Stimulated activated CD8-positive, alpha-beta memory T cell treated with anti-CD3 and anti-CD28 coated beads, Interleukin-7, amount 100 ng/mL, for 1 hour (primary cell): ENCODE data around the gene VSIG8.

ENCODE experiments used
- DNase-seq, 2 donors: peaks; one replicate each; pipeline ENCODE4 v3.0.0-alpha.2; 2020; ENCODE audit warnings: low read depth in 2 of 2

VSIG8 gene

GRCh38 chr1:159884296-159884695, 21.8 kb upstream of the VSIG8 start:
- no peak for DNase-seq

DNA sequence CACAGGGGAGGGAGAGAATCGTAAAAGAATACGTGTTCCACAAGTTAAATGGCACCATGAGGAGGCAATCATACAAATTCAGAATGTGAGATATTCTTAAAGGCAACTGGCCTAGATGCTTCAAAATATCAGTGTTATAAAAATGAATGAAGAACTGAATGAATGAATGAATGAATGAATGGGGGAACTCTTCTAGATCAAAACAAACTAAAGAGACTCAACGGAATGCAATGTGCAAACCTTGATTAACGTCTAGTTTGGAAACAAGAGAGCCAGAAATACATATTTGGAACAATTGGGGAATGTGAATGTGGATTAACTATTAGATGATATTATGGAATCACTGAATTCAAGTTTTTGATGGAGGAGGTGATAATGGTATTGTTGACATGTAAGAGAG, 20.7 kb upstream of the VSIG8 start:
- no peak for DNase-seq

GRCh38 chr1:159882527-159882862, 20.0 kb upstream of the VSIG8 start:
- no peak for DNase-seq

GRCh38 chr1:159881622-159882526, 19.4 kb upstream of the VSIG8 start:
- DNase-seq = no peak

- DNase-seq = no peak
Measured at GRCh38 chr1:159880430-159880829, 18.0 kb upstream of the VSIG8 start.

DNA sequence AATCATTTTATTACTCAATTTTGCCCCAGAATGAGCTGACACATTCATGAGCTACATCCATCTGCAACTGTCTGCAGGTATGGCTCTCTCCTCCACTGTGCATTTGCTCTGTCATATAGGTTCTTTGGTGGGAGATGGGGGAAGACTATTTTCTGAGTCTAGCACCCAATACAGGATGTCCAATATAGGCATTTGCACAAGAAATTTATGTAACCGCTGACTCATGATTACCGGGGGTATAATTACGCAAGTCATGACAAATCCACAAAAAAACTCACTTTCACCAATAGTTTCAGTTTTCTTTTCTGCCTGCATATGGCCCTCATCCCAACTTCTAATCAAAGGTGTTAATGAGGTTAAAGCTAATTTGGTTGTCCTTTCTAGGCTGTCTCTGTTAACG, 17.5 kb upstream of the VSIG8 start:
- DNase-seq = no peak

DNA sequence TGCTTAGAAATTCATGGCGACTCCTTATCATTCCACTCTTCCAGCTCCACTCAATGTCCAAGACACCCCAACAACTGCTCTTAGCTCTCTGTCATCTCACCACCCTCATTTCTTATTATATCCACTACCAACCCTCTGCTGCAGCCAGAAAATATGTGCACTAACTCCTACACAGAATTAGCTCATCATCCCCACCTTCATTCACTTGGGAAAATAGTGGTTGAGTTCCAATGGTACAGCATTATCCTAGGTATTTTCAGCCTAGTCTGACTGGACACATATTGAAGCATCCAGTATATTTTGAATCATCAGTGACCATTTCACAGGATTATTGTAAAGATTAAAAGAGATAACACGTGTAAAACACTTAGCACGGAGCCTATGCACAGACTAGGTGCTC, 16.7 kb upstream of the VSIG8 start:
- DNase-seq = no peak

- DNase-seq = no peak
Measured at GRCh38 chr1:159877695-159878444, 15.4 kb upstream of the VSIG8 start.

DNA sequence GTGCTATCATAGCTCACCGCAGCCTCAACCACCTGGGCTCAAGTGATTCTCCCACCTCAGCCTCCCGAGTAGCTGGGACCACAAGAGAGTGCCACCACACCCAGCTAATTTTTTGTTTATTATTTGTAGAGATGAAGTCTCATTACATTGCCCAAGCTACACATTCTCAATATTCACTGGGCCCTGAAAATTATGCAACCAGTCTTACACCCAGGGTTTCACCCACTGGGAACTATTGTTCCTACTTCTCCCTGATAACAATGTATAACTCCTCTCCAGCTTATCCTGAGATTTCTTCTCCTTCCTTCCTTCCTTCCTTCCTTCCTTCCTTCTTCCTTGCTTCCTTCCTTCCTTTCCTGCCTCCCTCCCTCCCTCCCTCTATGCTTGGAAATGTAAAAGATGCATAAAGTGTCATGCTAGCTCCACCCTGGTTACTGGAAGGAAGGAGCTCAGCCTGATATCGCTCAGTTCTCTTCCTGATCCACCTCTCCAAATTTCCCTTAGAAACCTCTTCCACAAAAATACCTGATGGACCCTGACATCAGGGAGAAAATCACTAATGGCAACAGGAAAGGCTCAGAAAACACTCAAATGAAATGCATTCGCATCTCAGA, 11.2 kb upstream of the VSIG8 start:
- DNase-seq = no peak

DNA sequence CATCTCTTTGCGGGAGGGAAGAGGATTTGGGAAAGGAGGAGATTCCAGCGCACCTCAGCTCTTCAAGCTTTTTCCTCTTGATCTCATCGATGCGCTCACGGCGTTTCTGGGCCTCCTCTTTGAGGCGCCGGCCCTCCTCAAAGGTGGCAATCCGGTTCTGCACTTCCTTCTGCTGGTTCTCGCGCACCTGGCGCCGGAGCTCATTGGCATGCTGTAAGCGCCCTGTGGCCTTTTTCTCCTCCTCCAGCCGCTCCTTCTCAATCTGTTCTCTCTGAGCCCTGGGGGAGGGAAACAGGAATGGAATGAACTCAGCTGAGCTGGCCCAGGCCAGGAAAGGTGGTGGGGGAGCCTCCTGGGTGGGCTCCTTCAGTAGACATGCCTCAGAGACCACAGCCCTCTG, 10.4 kb upstream of the VSIG8 start:
- no peak for DNase-seq

- no peak for DNase-seq
Measured at GRCh38 chr1:159870704-159871103, 8.2 kb upstream of the VSIG8 start.

GRCh38 chr1:159869607-159870006, 7.2 kb upstream of the VSIG8 start:
- DNase-seq = no peak

DNA sequence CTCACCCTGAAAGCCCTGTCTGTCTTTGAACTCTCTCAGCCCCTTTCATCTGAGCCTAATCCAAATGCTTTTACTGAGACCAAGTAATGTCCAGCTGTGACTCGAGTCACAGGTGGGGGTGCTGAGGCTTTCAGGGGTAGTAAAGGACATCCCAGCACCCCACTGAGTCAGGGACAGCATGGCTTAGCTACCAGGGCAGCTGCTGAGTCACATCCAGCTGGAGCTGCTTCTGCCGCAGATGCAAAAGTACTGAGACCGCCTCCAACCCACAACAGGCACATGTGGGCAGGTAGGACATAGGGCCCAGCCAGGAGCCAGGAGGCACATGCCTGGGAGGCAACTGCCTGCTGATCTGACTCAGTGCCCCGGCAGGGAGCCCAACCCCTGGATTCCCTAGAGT, 6.7 kb upstream of the VSIG8 start:
- no peak for DNase-seq

- no peak for DNase-seq
Measured at GRCh38 chr1:159868766-159869165, 6.3 kb upstream of the VSIG8 start.

DNA sequence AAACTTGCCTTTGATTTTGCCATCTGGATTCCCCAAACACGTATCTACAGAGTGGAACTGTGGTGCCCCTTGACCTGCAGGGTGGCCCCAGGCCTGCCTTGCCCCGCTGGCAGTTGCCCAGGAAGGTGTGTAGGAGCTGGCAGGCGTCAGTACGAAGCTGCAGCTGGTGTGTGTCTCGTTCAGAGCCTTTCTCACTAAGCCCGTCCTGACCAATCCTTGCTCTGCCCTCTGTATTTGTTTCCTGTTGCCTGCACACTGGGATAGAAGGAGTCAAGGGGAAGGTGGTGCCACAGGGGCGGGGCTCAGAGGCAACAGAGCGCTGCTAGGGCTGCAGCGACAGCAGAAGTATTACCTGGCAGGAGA, 5.2 kb upstream of the VSIG8 start:
- DNase-seq = no peak

GRCh38 chr1:159866905-159867663, 4.6 kb upstream of the VSIG8 start:
- DNase-seq = no peak

DNA sequence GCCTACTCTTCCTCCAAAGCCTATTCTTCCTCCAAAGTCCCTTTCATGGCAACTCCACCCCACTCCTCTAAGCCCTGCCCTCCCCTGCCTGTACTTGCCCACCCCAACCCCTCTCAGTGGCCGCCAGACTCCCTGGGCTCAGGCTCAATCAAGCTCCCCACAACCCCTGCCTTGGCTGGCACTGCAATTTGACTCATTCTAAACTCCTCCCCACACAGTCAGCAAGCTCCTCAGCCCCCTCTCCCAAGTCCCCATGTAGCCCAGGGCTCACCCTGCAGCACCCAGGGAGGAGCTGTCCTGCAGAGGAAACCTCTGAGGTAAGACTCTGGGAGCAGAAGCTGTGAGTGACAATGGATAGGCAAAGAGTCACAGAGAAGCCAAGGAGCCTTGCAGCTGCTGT, 3.6 kb upstream of the VSIG8 start:
- DNase-seq = no peak

GRCh38 chr1:159864262-159864661, 1.8 kb upstream of the VSIG8 start:
- no peak for DNase-seq

GRCh38 chr1:159862031-159862430, 426 bp downstream of the VSIG8 start:
- no peak for DNase-seq

DNA sequence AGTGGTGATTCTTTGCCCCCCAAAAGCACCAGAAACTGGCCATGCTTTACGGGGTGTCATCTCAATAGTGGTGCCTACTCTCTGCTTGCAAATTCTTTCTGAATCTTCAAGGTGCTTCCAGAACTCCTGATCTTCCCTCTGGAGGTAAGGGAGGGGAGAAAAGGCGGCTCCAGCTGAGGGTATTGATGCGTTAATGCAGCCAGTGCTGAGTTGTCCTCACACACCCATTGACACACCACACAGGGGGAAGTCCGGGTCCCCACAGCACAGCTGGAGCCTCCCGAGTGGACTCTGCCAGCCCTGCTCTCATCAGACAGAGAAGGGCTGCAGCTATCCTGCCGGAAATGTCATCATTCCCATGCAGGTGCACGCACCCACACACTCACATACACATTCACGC, 1.2 kb downstream of the VSIG8 start:
- no peak for DNase-seq

DNA sequence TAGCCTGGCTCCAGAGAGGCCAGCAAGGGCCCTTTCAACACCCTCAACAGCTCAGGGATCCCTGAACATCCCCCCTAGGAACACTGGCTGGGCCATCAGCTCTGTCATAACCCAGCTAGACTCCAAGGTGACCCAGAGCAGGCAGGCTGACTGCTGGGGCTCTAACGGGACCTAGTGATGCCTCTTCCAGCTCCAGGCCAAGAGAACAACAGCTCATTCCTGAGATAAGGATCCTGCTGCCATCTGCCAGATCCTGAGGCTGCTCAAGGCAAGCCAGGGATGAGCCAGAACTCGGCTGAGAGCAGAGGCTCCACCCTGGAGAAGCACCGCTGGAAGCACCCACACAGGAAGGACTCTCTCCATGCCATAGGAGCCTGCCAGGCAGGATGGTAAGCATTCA, 2.0 kb downstream of the VSIG8 start:
- no peak for DNase-seq

DNA sequence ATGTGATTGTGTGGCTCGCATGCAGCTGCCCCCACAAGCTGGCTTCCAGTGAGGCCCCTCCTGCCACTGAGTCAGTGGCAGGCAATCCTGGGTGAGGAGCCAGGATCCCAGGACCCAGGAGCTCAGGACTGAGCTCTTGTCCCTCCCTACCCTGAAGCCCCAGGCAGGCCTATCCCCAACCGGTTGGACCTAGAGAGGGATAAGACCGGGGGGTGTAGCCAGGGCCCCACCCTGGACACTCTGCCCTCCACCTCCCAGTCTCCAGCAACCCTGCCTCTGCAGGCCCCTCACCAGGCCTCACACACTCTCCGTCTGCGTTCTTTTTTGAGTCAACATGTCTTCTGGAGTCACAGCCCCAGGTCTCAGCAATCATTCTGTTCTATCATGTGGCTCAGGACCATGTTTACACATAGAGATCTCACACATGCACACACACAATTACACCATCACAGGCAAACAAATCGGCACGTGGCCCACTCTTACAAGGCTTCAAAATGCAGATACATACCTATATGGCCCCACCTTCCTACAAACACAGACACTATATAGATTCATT, 2.6 kb downstream of the VSIG8 start:
- DNase-seq = no peak
